Limb (tissue), 2 donors: Measurements from ENCODE around the gene ERGIC3.

ENCODE experiments used
- DNase-seq, 2 donors: peaks; one replicate each; pipeline ENCODE4 v3.0.0-alpha.2; 2016; ENCODE audit errors: extremely low spot score in 2 of 2

Gene ERGIC3

DNA sequence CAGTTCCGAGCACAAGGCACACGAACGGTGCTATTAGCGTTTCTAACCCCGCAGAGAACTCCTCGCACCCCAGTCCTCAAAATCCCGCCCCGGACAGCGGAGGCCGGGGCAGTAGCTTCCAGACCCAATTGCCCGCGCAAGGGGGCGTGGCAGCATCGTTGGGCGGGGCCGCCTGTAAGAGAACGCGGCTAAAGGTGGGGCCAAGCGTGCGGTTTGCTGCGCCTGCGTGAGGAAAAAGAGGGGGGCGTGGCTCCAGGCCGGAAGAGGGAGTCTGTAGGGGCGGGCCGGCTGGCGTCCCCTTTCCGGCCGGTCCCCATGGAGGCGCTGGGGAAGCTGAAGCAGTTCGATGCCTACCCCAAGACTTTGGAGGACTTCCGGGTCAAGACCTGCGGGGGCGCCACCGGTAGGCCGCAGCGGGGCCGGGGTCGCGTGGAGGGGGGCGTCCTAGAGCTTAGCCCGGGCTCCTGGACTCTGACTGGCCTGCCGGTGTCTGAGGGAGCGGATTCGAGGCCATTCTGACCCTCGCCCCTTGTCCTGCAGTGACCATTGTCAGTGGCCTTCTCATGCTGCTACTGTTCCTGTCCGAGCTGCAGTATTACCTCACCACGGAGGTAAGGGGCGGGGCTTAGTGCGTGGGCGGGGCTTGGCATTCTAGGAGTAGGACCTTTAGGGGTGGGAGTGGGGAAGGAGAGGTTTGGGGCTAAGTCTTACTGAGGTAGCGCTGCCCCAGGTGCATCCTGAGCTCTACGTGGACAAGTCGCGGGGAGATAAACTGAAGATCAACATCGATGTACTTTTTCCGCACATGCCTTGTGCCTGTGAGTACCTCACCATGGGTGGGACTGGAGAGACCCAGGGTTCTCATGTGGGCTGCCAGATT lies at the start of gene ERGIC3:
Gene ERGIC3 (plus strand): TSS at position 296 of the 880 bp plus-strand sequence. CDS start 20 bp downstream, at position 316.
- peak; percentile 96 to 98 for DNase-seq

DNA sequence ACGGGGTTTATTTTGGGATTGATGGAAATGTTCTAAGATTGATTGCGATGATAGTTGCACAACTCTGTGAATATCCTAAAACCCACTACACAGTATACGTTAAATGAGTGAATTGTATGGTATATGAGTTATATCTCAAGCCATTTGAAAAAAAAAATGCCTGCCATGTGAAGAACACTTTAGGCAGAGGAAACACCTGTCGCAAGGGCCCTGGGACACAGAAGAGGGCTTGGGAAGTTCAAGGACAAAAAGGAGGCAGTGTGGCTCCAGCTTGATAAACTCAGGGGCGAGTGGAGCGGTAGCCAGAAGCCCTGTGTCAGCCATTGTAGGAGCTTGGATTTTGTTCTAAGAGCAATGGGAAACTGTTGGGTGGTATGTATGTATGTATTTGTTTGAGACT lies 49.5 kb upstream of the ERGIC3 start:
- no peak for DNase-seq

DNA sequence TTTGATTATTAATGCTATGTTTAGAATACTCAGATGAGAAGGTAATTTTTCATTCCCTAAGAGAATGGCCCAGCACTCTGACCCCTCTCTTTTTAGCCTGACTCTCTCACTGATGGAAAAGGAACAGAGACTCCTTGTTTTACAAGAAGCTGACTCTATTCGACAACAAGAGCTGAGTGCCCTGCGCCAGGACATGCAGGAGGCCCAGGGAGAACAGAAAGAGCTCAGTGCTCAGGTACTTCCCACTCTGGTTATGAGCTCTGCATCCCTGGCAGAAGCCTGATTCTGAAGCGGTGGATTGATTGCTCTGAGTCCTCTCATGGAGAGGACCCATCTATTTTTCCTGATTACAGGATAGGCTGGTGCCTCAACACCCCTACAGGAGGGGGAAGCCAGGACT lies 45.4 kb upstream of the ERGIC3 start:
- DNase-seq, result no peak

DNA sequence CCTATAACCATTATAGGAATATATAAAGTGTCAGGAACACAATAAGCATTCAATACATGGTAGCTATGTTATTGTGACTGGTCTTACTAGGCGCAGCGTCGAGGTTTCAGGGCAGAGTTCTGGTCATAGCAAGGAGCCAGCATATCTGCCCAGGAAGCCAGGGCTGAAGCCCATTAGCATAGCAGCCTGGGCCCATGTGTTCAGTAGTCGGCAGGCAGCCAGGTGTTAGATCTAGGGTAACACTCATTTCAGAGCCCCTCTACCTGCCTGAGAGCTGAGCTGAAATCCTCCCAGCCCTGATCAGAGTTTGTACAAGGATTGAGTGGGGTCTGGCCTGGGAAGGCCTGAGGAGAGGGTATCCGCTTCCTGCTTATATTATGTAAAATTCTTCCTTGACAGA lies 44.6 kb upstream of the ERGIC3 start:
- peak in 1 of 2 donors; percentile 35 for DNase-seq

DNA sequence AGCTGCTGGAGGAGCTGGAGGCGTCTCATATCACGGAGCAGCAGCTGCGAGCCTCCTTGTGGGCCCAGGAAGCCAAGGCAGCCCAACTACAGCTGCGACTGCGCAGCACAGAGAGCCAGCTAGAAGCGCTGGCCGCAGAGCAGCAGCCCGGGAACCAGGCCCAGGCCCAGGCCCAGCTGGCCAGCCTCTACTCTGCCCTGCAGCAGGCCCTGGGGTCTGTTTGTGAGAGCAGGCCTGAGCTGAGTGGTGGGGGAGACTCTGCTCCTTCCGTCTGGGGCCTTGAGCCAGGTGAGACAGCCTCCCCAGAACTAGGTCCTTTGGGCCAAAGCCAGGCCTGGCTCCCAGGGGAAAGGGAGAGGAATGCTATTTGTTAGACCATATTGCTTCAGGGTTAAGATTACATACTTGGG lies 44.1 kb upstream of the ERGIC3 start:
- DNase-seq, result peak; percentile 46 to 63

DNA sequence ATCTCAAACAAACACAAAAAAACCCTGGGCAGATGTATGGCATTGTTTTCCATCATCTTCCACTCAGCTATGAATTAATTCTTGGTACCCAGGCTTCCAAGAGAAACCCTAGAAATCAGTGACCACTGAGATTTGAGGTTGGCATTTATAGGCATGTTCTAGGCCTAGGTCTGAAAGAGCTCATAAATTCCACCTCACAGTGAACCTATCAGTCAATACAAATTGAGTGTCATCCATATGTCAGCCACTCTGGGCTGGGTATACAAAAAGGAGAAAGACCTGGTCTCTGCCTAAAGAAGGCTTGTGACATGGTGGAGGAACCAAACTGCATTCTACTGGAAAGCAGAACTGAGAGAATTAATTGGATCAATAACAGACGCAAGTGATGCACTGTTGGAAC lies 42.6 kb upstream of the ERGIC3 start:
- no peak for DNase-seq

DNA sequence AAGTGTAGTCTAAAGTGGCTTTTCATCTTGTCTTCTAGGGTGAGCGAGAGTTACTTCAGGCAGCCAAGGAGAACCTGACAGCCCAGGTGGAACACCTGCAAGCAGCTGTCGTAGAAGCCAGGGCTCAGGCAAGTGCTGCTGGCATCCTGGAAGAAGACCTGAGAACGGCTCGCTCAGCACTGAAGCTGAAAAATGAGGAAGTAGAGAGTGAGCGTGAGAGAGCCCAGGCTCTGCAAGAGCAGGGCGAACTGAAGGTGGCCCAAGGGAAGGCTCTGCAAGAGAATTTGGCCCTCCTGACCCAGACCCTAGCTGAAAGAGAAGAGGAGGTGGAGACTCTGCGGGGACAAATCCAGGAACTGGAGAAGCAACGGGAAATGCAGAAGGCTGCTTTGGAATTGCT lies 39.5 kb upstream of the ERGIC3 start:
- no peak for DNase-seq

DNA sequence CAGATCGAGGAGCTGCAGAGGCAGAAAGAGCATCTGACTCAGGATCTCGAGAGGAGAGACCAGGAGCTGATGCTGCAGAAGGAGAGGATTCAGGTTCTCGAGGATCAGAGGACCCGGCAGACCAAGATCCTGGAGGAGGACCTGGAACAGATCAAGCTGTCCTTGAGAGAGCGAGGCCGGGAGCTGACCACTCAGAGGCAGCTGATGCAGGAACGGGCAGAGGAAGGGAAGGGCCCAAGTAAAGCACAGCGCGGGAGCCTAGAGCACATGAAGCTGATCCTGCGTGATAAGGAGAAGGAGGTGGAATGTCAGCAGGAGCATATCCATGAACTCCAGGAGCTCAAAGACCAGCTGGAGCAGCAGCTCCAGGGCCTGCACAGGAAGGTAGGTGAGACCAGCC lies 38.6 kb upstream of the ERGIC3 start:
- DNase-seq, result no peak

DNA sequence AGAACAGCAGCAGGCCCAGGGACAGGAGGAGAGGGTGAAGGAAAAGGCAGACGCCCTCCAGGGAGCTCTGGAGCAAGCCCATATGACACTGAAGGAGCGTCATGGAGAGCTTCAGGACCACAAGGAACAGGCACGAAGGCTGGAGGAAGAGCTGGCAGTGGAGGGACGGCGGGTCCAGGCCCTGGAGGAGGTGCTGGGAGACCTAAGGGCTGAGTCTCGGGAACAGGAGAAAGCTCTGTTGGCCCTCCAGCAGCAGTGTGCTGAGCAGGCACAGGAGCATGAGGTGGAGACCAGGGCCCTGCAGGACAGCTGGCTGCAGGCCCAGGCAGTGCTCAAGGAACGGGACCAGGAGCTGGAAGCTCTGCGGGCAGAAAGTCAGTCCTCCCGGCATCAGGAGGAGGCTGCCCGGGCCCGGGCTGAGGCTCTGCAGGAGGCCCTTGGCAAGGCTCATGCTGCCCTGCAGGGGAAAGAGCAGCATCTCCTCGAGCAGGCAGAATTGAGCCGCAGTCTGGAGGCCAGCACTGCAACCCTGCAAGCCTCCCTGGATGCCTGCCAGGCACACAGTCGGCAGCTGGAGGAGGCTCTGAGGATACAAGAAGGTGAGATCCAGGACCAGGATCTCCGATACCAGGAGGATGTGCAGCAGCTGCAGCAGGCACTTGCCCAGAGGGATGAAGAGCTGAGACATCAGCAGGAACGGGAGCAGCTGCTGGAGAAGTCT lies 37.9 kb upstream of the ERGIC3 start:
- DNase-seq, result peak in 1 of 2 donors; percentile 40

DNA sequence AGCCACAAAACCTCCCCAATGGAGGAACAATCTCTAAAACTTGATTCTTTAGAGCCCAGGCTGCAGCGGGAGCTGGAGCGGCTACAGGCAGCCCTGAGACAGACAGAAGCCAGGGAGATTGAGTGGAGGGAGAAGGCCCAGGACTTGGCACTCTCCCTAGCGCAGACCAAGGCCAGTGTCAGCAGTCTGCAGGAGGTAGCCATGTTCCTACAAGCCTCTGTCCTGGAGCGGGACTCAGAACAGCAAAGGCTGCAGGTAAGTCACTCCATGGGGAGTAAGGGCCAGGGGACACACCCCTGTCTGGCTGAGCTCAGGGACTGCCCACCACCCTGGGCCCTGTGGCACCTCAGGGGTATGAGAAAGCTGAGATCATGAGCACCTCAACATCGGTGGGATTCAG lies 37.1 kb upstream of the ERGIC3 start:
- no peak for DNase-seq

DNA sequence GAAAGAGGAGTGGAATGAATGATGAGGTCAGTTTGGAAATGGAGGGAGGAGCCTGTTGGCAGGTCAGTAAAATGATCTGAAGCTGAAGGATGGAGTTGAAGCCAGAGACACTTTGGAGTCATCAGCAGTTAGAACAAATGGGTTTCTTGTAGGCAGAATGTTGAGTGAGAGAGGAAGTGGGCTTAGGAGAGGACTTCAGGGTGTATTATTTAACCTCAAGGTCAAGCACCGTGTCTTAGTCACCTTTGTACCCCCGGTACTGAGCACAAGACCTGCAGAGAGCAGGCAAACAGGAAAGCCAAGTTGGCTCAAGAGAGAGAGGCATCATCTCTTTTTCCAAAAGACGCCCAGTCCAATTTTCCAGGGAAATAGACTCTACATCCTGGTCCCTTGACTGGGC lies 35.7 kb upstream of the ERGIC3 start:
- no peak for DNase-seq

DNA sequence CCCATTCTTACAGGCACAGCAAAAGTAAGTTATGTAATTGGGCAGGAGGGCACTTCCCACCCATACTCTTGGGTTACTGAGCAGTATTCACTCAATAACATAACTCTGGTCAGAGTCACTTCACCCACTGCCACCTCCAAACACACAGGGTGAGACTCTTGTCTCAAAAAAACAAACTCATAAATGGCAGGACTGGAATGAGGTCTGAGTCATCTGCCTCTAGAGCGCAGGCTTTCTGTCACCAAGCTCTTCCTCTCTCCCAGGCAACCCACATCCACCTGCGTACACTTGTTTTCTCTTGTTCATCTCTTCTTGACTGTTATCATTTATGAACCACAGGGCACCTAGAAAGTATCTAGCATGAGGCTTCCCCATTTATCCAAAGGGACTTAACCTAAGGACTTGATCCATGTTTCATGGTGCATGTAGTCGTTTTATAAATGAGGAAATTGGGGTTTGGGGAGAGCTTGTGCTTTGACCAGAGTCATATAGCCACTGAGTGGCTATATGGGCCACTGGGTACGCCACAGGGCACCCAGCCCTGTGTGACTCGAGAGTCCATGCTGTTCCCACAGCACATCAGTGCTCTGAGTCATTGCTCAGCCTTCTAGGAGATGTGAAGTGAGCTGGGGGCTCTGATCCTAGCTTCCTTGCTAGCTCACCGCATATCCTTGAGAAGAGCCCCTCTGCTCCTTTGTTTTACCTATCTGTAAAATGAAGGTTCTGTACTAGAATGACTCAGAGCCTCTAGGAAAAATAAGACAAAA lies 34.8 kb upstream of the ERGIC3 start:
- DNase-seq, result no peak

DNA sequence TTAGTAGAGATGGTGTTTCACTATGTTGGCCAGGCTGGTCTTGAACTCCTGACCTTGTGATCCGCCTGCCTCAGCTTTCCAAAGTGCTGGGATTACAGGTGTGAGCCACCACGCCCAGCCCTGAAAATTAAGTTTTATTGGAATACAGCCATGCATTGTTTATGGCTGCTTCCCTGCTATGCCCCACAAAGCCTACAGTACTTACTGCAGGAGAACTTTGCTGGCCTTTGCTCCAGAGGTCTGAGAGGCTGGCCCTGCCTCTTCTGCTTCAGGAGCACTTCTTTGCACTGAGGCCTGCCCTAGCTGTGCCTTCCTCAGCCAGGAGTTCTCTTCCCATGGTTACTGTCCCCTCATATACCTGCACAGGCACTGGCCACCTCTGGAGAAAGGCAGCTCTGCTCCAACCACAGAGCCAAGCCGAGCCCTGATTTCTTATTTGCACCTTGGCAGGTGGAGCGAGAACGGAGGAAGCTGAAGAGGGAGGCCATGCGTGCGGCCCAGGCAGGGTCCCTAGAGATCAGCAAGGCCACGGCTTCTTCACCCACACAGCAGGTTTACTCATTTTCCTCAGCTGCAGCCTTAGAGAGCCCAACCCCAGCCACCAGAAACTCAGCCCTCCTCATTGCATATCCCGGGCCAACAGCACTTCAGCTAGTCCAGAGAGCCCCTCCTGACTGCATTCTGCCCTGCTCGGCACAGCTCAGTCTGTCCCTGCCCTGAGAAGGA lies 33.2 kb upstream of the ERGIC3 start:
- DNase-seq, result no peak

DNA sequence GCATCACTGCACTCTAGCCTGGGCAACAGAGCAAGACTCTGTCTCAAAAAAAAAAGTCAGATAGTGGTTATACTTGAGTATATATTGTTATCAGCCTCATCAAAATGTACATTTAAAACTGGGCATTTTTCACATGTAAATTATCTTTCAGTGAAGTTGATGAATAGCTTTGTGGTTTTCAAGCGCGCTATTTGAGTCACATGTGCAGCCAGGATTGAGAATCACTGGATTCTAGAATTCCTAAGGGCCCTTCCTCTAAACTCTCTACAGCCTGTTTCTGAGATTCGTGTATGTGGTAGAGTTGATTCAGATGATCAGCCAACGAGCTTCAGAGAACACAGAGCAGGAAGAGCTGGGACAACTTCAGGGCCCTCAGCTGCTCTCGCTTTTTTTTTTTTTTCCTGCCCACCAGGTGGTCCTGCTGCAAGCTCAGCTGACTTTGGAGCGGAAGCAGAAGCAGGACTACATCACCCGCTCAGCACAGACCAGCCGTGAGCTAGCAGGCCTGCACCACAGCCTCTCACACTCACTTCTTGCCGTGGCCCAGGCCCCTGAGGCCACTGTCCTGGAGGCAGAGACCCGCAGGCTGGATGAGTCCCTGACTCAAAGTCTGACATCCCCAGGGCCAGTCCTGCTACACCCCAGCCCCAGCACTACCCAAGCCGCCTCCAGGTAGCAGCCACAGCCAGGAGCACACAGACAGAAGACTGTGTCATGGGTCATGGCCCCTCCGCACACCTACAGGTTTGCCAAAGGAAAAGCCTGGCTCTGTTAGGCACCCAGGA lies 30.7 kb upstream of the ERGIC3 start:
- DNase-seq, result no peak

DNA sequence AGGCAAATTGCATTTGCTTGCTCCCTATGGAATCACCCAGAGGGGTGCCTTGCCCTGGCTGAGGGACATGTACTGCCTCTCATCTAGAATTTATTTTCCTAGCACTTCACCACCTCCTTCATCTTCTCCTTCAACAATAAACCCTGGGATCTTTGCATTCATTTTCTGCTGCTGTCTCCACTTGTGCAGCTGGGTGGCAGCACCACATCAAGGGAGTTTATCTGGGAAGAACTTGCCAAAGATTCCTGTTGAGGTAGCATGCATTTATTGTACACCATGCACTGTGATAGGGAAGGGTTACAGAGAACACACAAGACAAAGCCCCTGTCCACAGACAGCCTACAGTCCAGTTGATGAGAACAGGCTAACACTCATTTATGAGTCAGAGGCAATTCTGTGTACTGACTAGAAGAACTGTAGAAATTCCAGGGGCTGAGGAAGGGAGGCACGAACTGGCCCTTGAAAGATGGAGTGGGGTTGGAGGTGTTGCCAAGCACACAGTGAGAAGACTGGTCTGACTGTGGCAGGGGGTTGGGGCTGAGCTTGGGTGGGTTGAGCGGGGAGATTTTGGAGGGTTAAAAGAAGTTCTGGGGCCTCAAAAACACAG lies 30.0 kb upstream of the ERGIC3 start:
- peak; percentile 30 to 52 for DNase-seq

DNA sequence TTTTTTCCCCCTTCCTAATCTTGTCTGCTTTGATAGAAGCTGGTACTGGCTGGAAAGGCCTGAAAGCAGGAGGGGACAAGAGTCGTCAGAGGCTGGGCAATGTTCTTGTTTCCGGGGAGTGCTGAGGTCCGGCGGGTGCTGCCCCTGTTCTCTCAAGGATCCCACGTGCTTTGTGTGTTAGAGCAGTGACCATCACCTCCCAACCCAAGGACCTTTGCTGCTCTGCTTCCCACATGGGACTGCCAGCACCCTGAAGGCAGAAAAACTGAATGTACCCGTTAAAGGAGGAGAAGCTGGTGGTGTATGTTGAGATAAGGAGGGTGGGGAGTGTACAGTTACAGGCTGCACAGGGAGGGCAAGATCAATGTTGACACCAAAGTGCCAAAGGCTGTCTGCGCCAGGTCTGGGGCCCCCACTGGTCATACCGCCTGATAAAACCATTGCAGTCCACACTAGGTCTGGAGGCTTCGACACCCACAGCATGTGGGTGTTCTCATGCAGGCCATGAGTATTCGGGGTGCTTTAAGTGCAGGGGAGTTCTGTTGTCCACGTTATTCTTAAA lies 27.4 kb upstream of the ERGIC3 start:
- DNase-seq, result no peak

DNA sequence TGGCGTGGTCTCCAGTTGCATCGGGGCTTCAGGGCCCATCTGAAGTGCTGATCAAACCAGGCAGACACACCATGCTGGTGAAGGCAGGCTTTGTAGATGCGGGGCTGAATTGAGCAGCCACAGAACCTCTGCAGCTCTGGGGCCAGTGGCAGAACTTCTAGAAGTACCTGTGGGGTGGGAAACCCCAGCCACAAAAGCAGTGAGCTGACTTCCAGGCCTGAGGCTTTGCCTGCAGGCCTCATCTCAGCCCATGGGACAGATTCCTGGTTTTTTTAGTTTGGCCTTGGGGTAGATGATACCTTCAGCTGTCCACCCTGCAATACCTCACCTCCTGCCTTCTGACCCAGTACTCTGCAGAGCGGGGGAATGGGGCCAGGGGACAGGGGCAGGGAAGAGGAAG lies 26.5 kb upstream of the ERGIC3 start:
- DNase-seq, result no peak

DNA sequence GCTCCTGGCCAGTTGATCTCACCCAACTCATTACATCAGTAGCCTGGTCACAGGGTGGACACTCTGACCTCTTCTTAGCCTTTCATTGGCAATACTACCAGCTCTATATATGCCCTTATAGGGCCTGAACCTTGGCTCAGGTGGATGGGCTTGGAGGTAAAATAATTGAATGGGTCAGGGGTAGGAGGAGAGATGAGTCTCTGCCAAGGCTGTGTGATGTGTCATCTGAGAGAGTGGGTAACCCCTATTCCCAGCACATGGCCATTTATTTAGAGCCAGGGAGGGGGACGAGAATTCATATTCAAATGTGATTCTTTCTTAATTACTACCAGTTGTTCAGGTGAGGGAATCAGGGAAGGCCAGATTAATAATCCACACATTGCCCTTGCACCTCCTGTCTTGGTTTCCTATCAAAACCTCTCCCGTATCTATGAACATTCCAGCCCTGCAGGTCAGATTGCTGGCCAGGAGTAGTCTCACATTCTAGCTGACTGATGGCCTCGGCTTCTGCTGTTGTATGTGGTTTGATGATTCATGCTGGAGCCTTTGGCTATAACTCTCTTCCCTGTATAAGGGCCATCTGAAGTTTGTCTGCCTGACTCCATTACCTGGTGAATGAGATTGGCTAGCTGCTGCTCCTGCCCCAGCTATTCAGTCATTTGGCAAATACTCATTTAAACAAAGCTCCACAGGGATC lies 25.8 kb upstream of the ERGIC3 start:
- DNase-seq, result no peak

DNA sequence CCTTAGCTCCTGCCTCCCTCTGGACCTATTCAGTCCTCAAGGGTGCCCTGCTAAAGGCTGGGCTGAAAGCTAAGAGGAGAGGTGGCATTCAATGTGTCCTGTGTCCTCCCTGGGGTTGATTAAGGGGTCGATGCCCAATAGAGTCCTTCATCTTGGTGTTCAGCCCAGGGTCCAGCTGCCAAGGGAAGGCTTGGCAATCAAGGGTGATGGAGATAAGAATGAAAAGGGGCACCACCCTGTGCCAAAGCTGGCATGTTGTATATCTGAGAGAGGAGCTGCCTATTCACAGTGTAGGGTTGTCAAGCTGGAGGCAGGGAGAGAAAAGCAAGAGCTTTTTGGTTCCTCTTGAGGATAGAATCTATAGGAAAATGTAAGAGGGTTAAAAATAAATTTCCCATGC lies 24.8 kb upstream of the ERGIC3 start:
- no peak for DNase-seq
